ENCODE results near the gene SPON1.

DNA sequence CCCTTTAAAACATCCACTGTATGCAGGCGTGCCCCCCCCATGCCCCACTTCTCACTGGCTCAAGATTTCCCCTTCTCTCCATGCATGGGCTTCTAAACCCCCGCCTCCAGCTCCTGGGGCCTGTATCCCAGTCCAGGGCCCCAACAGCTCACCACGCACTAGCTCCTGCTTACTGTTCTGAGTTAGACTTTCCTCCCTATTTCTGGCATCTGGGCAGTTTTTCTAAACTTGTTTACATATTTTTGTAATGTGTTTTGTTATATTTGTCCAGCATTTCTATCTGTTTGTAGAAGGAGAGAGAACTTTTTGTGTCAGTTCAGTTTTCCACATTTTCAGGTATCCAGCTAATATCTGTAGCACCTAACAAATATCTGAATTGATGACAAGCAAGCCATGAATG, 178.5 kb downstream of the SPON1 start:
- TF ChIP-seq, protein P1, sequence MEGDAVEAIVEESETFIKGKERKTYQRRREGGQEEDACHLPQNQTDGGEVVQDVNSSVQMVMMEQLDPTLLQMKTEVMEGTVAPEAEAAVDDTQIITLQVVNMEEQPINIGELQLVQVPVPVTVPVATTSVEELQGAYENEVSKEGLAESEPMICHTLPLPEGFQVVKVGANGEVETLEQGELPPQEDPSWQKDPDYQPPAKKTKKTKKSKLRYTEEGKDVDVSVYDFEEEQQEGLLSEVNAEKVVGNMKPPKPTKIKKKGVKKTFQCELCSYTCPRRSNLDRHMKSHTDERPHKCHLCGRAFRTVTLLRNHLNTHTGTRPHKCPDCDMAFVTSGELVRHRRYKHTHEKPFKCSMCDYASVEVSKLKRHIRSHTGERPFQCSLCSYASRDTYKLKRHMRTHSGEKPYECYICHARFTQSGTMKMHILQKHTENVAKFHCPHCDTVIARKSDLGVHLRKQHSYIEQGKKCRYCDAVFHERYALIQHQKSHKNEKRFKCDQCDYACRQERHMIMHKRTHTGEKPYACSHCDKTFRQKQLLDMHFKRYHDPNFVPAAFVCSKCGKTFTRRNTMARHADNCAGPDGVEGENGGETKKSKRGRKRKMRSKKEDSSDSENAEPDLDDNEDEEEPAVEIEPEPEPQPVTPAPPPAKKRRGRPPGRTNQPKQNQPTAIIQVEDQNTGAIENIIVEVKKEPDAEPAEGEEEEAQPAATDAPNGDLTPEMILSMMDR (IDR thresholded peaks at IDR 0.05), result no peak
- TF ChIP-seq POLR2A (IDR thresholded peaks at IDR 0.05), result no peak

All from heart left ventricle (tissue), 13 donors.